Stomach (tissue), 9 donors: ENCODE data around the gene ERG. TPM values are rescaled to one million over a fixed set of nuclear protein-coding genes. Genes with fewer than 3 reads are reported as not detected.

Experiments
- DNase-seq, 2 donors: peaks; one replicate each; pipeline versions ENCODE4 v3.0.0 to v3.0.0-alpha.2; 2013 to 2019
- H3K27ac ChIP-seq, 5 donors: fragments of 200-600 bp in 4 of 5; sonication (generic) in 4 of 5; one replicate each; pipeline ENCODE4 v1.5.1; 2013 to 2019; ENCODE audit warnings: mild to moderate bottlenecking in 1 of 5, moderate library complexity in 1 of 5
- H3K27me3 ChIP-seq, 3 donors: fragments of 200-600 bp; sonication (generic); one replicate each; pipeline ENCODE4 v1.5.1; 2017 to 2019; ENCODE audit warnings: mixed run types in 1 of 3
- H3K36me3 ChIP-seq, 4 donors: fragments of 200-600 bp; sonication (generic); 1 replicate in 3 of 4; 2 replicates in 1 of 4; pipeline ENCODE4 v1.5.1; 2016 to 2019
- H3K4me1 ChIP-seq, 4 donors: fragments of 200-600 bp; sonication (generic); one replicate each; pipeline ENCODE4 v1.5.1; 2016 to 2019
- H3K4me3 ChIP-seq, 4 donors: fragments of 200-600 bp; sonication (generic) in 3 of 4; one replicate each; pipeline ENCODE4 v1.5.1; 2016 to 2019; ENCODE audit warnings: mild to moderate bottlenecking in 1 of 4
- H3K9me3 ChIP-seq, 4 donors: fragments of 200-600 bp; sonication (generic); one replicate each; pipeline ENCODE4 v1.5.1; 2016 to 2019
- EP300 ChIP-seq: sonication (generic); formaldehyde crosslinking; IDR thresholded peaks from one replicate; pipeline ENCODE4 v1.6.1; 2017; ENCODE audit warnings: antibody characterized with exemption
- POLR2A ChIP-seq, 4 donors: fragments of 450-650 bp; IDR thresholded peaks; one replicate each; pipeline ENCODE4 v1.6.1; 2016; ENCODE audit warnings: antibody characterized with exemption in 4 of 4, control low read depth in 2 of 4, mild to moderate bottlenecking in 1 of 4, moderate library complexity in 1 of 4
- POLR2AphosphoS5 ChIP-seq, 3 donors: sonication (generic); formaldehyde crosslinking; IDR thresholded peaks; one replicate each; pipeline ENCODE4 v1.6.1; 2016; ENCODE audit warnings: antibody characterized with exemption in 3 of 3
- WGBS, 5 donors: extraction: QIAGEN DNeasy Blood & Tissue Kit in 3 of 5; methylation state at CpG; one replicate each; pipeline versions ENCODE4 v1.1.5 to v1.1.7; 2013 to 2018; 5-methylcytosine and 5-hydroxymethylcytosine counted together
- intact Hi-C: fragments of 100-400 bp; cut with DNase I; formaldehyde crosslinking; loops from one replicate; pipeline ENCODE4 v1.15.1; 2023; ENCODE audit warnings: low total_unique reads
- polyA plus RNA-seq, 3 donors: library from polyadenylated mRNA; stranded (reverse); fragments of 200-250 nt; gene quantifications; one replicate each; pipeline ENCODE4 v1.2.3, GENCODE V29; 2013
- total RNA-seq, 5 donors: library from RNA; depleted of rRNA; stranded (reverse); fragments of >200 nt; gene quantifications; one replicate each; pipeline versions ENCODE4 v1.1.0 to v1.2.3, GENCODE V29; 2014 to 2016
- TF ChIP-seq, protein P1 (sequence below), 7 experiments: fragments of 450-650 bp in 4 of 7; fragments of 200-600 bp in 3 of 7; sonication (generic) in 3 of 7; IDR thresholded peaks; one replicate each; pipeline ENCODE4 v1.5.1; 2016 to 2019; ENCODE audit warnings: antibody characterized with exemption in 7 of 7, control low read depth in 2 of 7, mild to moderate bottlenecking in 1 of 7
- donor health status: healthy with polysubstance abuse.
- donor health status: Bipolar disorder and iron deficiency.
- donor health status: healthy.

ERG gene
- total and polyA plus RNA-seq, 8 donors: 0.58 to 14.5 (median 5.4) TPM; not detected in 1

DNA sequence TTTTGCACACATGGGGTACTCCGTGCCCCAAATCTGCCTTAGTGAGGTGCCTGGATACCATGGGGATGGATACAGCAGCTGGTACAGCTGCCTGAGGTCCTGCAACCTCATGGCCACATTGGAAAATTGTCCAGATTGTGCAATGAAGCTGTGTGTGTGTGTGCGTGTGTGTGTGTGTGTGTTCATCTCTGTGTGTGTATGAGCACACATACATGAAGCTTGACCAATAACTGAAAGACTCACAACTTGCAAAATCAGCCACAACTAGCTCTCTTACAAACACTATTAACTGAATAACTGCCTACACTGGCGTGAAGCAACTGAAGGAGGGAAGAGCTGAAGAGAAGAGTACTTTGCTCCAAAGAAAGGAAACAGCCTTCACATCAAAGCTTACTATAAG, 78.1 kb downstream of the ERG start:
- 79 to 89% (median 84%) methylated on average over 3 of the region's 3 CpGs for WGBS, 5 donors

DNA sequence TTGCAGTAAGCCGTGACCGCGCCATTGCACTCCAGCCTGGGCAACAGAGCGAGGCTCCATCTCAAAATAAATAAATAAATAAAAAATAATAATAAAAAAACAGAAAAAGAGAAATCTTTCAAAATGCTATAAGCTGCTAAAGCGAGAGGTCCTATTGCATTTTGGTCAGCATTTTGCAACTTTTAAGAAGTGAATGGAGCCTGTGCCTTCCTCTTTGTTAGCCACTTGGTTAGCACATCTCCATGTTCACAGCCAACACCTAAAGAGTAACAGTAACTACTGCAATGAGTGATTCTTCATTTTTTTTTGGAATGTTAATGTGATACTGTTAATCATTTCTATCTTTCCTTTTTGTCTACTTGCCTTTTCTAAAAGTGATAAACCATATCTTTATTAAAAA, 80.6 kb downstream of the ERG start:
- H3K9me3 ChIP-seq: no peaks in the 10 kb centered on the region
- TF ChIP-seq, protein P1, sequence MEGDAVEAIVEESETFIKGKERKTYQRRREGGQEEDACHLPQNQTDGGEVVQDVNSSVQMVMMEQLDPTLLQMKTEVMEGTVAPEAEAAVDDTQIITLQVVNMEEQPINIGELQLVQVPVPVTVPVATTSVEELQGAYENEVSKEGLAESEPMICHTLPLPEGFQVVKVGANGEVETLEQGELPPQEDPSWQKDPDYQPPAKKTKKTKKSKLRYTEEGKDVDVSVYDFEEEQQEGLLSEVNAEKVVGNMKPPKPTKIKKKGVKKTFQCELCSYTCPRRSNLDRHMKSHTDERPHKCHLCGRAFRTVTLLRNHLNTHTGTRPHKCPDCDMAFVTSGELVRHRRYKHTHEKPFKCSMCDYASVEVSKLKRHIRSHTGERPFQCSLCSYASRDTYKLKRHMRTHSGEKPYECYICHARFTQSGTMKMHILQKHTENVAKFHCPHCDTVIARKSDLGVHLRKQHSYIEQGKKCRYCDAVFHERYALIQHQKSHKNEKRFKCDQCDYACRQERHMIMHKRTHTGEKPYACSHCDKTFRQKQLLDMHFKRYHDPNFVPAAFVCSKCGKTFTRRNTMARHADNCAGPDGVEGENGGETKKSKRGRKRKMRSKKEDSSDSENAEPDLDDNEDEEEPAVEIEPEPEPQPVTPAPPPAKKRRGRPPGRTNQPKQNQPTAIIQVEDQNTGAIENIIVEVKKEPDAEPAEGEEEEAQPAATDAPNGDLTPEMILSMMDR (IDR thresholded peaks at IDR 0.05): no peak
- TF ChIP-seq POLR2A (IDR thresholded peaks at IDR 0.05) (no peak), POLR2AphosphoS5 (IDR thresholded peaks at IDR 0.05) (no peak), EP300 (no peak)
- DNase-seq: no peak
- no peaks in the 10 kb centered on the region for H3K4me1 ChIP-seq
- no peaks in the 10 kb centered on the region for H3K36me3 ChIP-seq
- intact Hi-C loops: no loop called here
- WGBS, 5 donors: 88 to 97% (median 94%) methylated on average over 5 of the region's 5 CpGs
- no peaks in the 10 kb centered on the region for H3K27me3 ChIP-seq
- H3K4me3 ChIP-seq: no peak overlapping the region
- no peak overlapping the region for H3K27ac ChIP-seq

More for the DNA sequence above, 78.1 kb downstream of the ERG start:
- no peak for TF ChIP-seq POLR2AphosphoS5 (IDR thresholded peaks at IDR 0.05)
- TF ChIP-seq, protein P1 (IDR thresholded peaks at IDR 0.05): no peak
- no peak for TF ChIP-seq EP300
- TF ChIP-seq POLR2A (IDR thresholded peaks at IDR 0.05): no peak
- Histone ChIP-seq H3K36me3 (no peaks in the 10 kb centered on the region), H3K4me1 (no peaks in the 10 kb centered on the region), H3K4me3 (no peak overlapping the region), H3K27me3 (peaks cover 0 to 4% (median 0%) of the 10 kb centered on the region in 3 donors), H3K27ac (no peak overlapping the region), H3K9me3 (no peaks in the 10 kb centered on the region)
- intact Hi-C loops: no loop called here
- no peak for DNase-seq

DNA sequence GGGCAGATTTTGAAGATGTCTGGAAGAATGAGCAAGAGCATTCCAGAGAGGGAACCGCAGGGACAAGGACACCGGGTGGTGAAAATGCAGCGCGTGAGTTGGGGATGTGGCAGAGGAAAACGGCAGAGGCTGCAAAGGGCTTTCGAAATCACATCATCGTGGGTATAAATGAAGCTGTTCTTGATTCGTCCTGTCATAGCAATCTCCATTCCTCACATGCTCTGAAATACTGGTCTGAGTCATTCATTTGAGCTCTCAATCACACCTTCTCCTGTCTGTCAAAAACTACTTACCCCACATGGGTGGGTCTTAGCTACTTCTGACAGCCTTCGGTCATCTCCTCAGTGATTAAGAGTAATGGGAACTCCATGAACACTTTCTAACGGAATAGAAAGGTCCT, 81.5 kb downstream of the ERG start:
- Histone ChIP-seq H3K36me3 (no peaks in the 10 kb centered on the region), H3K27me3 (no peaks in the 10 kb centered on the region), H3K9me3 (peaks cover 0 to 3% (median 0%) of the 10 kb centered on the region in 4 donors), H3K4me3 (no peak overlapping the region), H3K27ac (no peak overlapping the region), H3K4me1 (no peaks in the 10 kb centered on the region)
- DNase-seq: no peak
- intact Hi-C loops: no loop called here
- 71 to 80% (median 78%) methylated on average over 10 of the region's 10 CpGs for WGBS, 5 donors
- TF ChIP-seq, protein P1 (IDR thresholded peaks at IDR 0.05): no peak
- TF ChIP-seq POLR2A (IDR thresholded peaks at IDR 0.05) (no peak), POLR2AphosphoS5 (IDR thresholded peaks at IDR 0.05) (no peak), EP300 (no peak)

DNA sequence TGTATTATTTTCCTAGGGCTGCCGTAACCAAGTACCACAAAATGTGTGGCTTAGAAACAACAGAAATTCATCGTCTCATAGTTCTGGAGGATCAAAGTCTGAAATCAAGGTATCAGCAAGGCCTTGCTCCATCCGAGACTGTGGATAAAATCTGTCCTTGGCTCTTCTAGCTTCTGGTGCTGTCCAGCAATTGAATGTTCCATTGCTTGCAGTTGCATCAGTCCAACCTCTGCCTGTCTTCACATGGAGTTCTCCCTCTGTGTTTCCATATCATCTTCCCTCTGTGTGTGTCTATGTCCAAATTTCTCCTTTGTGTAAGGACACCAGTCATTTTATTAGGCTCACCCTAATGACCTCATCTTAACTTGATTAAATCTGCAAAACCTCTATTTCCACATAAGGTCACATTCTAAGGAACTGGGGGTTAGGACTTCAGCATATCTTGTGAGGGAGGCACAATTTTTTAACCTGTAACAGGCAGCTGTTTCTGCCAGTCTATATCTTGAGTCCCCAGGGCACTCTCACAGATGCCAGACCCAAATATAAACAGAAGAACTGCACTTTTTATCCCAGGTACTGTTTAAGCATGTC, 84.2 kb downstream of the ERG start:
- intact Hi-C loops: no loop called here
- no peak for TF ChIP-seq EP300
- TF ChIP-seq POLR2AphosphoS5 (IDR thresholded peaks at IDR 0.05): no peak
- TF ChIP-seq, protein P1 (IDR thresholded peaks at IDR 0.05): no peak
- no peak for TF ChIP-seq POLR2A (IDR thresholded peaks at IDR 0.05)
- Histone ChIP-seq H3K36me3 (no peaks in the 10 kb centered on the region), H3K4me1 (no peaks in the 10 kb centered on the region), H3K27me3 (no peaks in the 10 kb centered on the region), H3K4me3 (no peak overlapping the region), H3K27ac (no peak overlapping the region), H3K9me3 (peaks cover 0 to 6% (median 0%) of the 10 kb centered on the region in 4 donors)
- no peak for DNase-seq
- 82 to 90% (median 90%) methylated on average over 3 of the region's 3 CpGs for WGBS, 5 donors
